HL-60 (cell line): Measurements from ENCODE around the gene AQP1.

Source experiments
- DNase-seq, 2 experiments: peaks; one replicate each; pipeline ENCODE4 v3.0.0-alpha.2; 2010 to 2020; ENCODE audit warnings: low read depth in 1 of 2, low spot score in 1 of 2
- H3K27ac ChIP-seq: fragments of 250-450 bp; sonication (Bioruptor Pico); replicated peaks from 2 replicates; pipeline ENCODE4 v1.5.1; 2020; ENCODE audit warnings: mild to moderate bottlenecking, moderate library complexity
- H3K27me3 ChIP-seq: fragments of 250-450 bp; sonication (Bioruptor Pico); 2 replicates; pipeline ENCODE4 v1.5.1; 2021; ENCODE audit warnings: mild to moderate bottlenecking, moderate library complexity; ENCODE audit not compliant: insufficient read depth, poor library complexity, severe bottlenecking
- H3K4me3 ChIP-seq: replicated peaks from 2 replicates; pipeline ENCODE4 v1.5.1; 2011; ENCODE audit warnings: mild to moderate bottlenecking, control low read depth, low read length; ENCODE audit not compliant: insufficient read depth
- GABPA ChIP-seq: IDR thresholded peaks from 2 replicates; pipeline ENCODE4 v1.6.1; 2012; ENCODE audit warnings: low read depth
- POLR2AphosphoS5 ChIP-seq: IDR thresholded peaks from 2 replicates; pipeline ENCODE4 v1.6.1; 2012; ENCODE audit warnings: low read depth
- SPI1 ChIP-seq: IDR thresholded peaks from 2 replicates; pipeline ENCODE4 v1.6.1; 2012; ENCODE audit warnings: low read depth, mild to moderate bottlenecking, borderline replicate concordance
- TF ChIP-seq, protein P1 (sequence below): IDR thresholded peaks from 2 replicates; pipeline ENCODE4 v1.6.1; 2012; ENCODE audit warnings: low read depth; ENCODE audit not compliant: insufficient replicate concordance
- TF ChIP-seq, protein P2 (sequence below): IDR thresholded peaks from one replicate; pipeline ENCODE4 v1.5.1; 2011; ENCODE audit warnings: low read length, control low read depth, inconsistent platforms; ENCODE audit not compliant: insufficient read depth

The AQP1 gene

DNA sequence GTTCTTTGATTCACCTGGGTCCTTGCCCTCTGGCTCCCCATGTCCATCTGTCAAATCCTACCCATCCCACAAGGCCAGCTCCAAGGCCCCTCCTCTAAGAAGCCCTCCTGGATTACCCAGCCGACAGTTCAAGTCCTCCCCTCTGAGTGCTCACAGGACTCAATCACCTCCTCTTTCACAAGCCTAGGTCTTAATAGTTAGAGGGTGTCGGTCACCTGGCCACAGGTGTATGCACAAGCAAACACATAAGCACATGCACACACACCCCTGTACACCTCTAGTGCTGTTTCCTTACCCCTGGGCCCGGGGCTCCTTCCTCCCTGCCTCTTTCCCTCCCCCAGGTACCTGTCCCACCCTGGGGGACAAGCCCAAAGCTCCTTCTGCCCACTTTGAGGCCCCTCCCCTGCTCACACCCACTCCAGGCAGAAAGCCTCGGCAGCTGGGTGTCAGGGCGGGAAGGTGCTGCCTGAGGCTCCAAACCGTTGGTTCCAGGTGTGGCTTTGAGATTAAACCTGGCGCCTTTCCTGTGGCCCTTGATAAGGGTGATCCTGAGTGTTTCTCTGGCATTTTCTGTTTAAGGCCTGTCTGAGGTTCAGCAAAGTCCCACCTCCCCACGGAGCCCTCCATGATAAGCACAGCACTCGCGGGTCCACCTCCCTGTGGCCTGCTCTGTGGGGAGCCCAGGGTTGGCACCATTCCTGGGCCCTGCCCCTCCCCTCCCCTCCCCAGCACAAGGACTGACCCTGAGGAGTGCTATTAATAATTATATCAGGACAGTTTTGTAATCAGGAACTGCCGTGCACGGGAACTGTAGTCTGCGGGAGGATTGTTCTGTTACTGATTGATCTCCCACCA lies 14.6 kb upstream of the AQP1 start:
- Histone ChIP-seq H3K4me3 (no peak overlapping the region), H3K27ac (no peak overlapping the region), H3K27me3 (peaks cover 2% of the 10 kb centered on the region)
- no peak for DNase-seq
- TF ChIP-seq GABPA = no peak
- TF ChIP-seq POLR2AphosphoS5 = no peak
- TF ChIP-seq, protein P1, sequence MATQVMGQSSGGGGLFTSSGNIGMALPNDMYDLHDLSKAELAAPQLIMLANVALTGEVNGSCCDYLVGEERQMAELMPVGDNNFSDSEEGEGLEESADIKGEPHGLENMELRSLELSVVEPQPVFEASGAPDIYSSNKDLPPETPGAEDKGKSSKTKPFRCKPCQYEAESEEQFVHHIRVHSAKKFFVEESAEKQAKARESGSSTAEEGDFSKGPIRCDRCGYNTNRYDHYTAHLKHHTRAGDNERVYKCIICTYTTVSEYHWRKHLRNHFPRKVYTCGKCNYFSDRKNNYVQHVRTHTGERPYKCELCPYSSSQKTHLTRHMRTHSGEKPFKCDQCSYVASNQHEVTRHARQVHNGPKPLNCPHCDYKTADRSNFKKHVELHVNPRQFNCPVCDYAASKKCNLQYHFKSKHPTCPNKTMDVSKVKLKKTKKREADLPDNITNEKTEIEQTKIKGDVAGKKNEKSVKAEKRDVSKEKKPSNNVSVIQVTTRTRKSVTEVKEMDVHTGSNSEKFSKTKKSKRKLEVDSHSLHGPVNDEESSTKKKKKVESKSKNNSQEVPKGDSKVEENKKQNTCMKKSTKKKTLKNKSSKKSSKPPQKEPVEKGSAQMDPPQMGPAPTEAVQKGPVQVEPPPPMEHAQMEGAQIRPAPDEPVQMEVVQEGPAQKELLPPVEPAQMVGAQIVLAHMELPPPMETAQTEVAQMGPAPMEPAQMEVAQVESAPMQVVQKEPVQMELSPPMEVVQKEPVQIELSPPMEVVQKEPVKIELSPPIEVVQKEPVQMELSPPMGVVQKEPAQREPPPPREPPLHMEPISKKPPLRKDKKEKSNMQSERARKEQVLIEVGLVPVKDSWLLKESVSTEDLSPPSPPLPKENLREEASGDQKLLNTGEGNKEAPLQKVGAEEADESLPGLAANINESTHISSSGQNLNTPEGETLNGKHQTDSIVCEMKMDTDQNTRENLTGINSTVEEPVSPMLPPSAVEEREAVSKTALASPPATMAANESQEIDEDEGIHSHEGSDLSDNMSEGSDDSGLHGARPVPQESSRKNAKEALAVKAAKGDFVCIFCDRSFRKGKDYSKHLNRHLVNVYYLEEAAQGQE = no peak
- no peak for TF ChIP-seq SPI1
- TF ChIP-seq, protein P2, sequence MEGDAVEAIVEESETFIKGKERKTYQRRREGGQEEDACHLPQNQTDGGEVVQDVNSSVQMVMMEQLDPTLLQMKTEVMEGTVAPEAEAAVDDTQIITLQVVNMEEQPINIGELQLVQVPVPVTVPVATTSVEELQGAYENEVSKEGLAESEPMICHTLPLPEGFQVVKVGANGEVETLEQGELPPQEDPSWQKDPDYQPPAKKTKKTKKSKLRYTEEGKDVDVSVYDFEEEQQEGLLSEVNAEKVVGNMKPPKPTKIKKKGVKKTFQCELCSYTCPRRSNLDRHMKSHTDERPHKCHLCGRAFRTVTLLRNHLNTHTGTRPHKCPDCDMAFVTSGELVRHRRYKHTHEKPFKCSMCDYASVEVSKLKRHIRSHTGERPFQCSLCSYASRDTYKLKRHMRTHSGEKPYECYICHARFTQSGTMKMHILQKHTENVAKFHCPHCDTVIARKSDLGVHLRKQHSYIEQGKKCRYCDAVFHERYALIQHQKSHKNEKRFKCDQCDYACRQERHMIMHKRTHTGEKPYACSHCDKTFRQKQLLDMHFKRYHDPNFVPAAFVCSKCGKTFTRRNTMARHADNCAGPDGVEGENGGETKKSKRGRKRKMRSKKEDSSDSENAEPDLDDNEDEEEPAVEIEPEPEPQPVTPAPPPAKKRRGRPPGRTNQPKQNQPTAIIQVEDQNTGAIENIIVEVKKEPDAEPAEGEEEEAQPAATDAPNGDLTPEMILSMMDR = no peak

DNA sequence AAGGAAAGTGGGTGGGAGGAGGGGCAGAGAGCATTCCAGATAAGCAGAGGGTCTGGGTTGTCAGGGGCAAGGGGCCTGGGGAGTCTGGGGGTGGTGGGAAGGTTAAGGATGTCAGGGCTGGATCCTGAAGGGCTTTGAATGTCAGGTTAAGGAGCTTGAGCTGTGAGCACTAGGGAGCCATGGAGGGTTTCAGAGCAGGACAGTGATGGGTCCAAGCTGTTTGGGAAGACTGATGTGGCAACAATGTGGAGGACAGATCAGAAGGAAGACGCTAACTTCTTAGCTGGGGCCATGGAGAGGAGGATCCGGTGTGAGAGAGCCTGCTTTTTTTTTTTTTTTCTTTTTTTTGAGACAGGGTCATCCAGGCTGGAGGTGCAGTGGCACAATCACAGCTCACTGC lies 13.9 kb upstream of the AQP1 start:
- TF ChIP-seq GABPA = no peak
- no peak for TF ChIP-seq POLR2AphosphoS5
- no peak for TF ChIP-seq SPI1
- TF ChIP-seq, protein P2 = no peak
- TF ChIP-seq, protein P1 = no peak
- no peak overlapping the region for H3K4me3 ChIP-seq
- peaks cover 2% of the 10 kb centered on the region for H3K27me3 ChIP-seq
- no peak for DNase-seq
- H3K27ac ChIP-seq = no peak overlapping the region

DNA sequence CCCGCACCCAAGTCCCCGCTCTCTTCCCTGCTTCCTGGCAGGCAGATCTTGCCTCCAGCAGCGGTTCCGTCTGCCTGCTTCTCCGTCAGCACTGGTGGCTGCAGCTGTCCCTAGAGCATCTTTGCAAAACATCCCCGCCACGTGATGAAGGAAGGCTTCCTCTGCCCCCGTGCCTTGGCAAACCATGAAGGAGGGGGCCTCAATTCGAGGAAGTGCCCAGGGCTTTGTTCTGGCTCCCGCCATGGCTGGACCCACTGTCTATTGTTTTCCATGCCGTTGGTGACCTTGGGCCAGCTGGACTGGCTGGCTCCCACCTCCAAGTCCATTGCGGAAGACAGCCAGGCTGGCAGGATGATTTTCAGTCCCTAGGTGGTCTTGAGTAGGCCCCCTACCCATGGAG lies 13.2 kb upstream of the AQP1 start:
- no peak for DNase-seq
- Histone ChIP-seq H3K4me3 (no peak overlapping the region), H3K27me3 (peaks cover 2% of the 10 kb centered on the region), H3K27ac (no peak overlapping the region)
- TF ChIP-seq SPI1 (no peak), GABPA (no peak), POLR2AphosphoS5 (no peak)
- TF ChIP-seq, protein P2 = no peak
